Tibial nerve (tissue), 4 donors: Measurements from ENCODE around the gene C1QL4.

Source experiments
- EP300 ChIP-seq, 2 donors: sonication (generic); formaldehyde crosslinking; IDR thresholded peaks; one replicate each; pipeline ENCODE4 v1.6.1; 2017; ENCODE audit warnings: antibody characterized with exemption in 2 of 2, mild to moderate bottlenecking in 1 of 2
- POLR2A ChIP-seq, 2 donors: fragments of 450-650 bp; IDR thresholded peaks; one replicate each; pipeline ENCODE4 v1.6.1; 2017; ENCODE audit warnings: antibody characterized with exemption in 2 of 2, mild to moderate bottlenecking in 2 of 2, moderate library complexity in 2 of 2
- TF ChIP-seq, protein P1 (sequence below), 5 experiments: fragments of 200-600 bp in 3 of 5; fragments of 450-650 bp in 2 of 5; sonication (generic) in 3 of 5; IDR thresholded peaks; one replicate each; pipeline ENCODE4 v1.5.1; 2016 to 2019; ENCODE audit warnings: antibody characterized with exemption in 5 of 5, mild to moderate bottlenecking in 3 of 5, moderate library complexity in 2 of 5

DNA sequence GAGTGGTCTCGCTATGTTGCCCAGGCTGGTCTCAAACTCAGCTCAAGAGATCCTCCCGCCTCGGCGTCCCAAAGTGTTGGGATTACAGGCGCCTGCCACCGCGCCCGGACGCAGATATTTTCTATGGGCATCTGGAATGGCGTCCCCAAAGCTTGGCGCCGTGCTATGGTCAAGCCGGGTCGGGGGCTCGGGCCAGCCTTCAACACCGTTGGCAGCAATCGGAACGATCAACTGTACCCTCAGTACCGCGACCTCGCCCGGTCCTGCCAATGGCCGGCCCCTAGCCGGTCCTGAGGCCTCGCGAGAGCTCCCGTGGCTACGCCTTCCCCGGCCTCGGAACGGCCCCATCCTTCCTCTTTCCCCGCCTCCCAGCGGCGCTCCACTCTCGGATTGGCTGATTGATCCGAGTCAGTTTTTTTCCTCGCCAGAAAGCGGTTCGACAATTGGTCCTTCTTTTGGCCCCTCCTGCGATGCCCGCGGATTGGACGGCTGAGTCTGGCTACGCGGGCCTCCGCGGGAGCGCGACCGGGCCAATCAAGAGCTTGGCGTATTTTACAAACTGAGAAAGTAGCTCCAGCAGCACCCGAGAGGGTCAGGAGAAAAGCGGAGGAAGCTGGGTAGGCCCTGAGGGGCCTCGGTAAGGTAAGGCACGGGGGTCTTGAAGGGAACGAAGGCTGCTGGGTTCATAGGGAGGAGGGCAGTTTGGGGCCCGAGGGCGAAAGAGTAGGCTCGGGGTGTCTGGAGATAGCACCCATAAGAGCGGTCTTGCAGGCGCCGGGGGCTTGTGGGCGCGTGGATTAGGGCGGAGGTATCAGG lies 14.1 kb downstream of the C1QL4 start, which contains the start of gene TROAP:
- TF ChIP-seq, protein P1, sequence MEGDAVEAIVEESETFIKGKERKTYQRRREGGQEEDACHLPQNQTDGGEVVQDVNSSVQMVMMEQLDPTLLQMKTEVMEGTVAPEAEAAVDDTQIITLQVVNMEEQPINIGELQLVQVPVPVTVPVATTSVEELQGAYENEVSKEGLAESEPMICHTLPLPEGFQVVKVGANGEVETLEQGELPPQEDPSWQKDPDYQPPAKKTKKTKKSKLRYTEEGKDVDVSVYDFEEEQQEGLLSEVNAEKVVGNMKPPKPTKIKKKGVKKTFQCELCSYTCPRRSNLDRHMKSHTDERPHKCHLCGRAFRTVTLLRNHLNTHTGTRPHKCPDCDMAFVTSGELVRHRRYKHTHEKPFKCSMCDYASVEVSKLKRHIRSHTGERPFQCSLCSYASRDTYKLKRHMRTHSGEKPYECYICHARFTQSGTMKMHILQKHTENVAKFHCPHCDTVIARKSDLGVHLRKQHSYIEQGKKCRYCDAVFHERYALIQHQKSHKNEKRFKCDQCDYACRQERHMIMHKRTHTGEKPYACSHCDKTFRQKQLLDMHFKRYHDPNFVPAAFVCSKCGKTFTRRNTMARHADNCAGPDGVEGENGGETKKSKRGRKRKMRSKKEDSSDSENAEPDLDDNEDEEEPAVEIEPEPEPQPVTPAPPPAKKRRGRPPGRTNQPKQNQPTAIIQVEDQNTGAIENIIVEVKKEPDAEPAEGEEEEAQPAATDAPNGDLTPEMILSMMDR (IDR thresholded peaks at IDR 0.05) = peak in 1 of 5 experiments; percentile 34
- peak; percentile 54 to 69 for TF ChIP-seq EP300 (IDR thresholded peaks at IDR 0.05)
- peak; percentile 29 to 40 for TF ChIP-seq POLR2A (IDR thresholded peaks at IDR 0.05)
